ENCODE measurements around the gene TTC7B. TPM values are rescaled to one million over a fixed set of nuclear protein-coding genes. Genes with fewer than 3 reads are reported as not detected.

The TTC7B gene
- total RNA-seq, 2 experiments from 2014 or later = 8.8 to 9.5 TPM

- H3K9me3 Mint-ChIP-seq = no peaks in the 10 kb centered on the region
- no peaks in the 10 kb centered on the region for H3K36me3 Mint-ChIP-seq (ENCODE audit: low read depth)
- CTCF ChIA-PET = no interaction called here
- no peaks in the 10 kb centered on the region for H3K27me3 Mint-ChIP-seq
- POLR2A ChIA-PET = no interaction called here
- no peaks in the 10 kb centered on the region for H3K4me1 Mint-ChIP-seq
- no peak overlapping the region for H3K4me3 Mint-ChIP-seq
- DNase-seq = no peak
- no peak overlapping the region for H3K27ac Mint-ChIP-seq
These were observed 266.2 kb downstream of the TTC7B start for GRCh38 chr14:90549794-90550641.

GRCh38 chr14:90548455-90548854 lies 267.8 kb downstream of the TTC7B start:
- H3K4me3 Mint-ChIP-seq = no peak overlapping the region
- H3K4me1 Mint-ChIP-seq = no peaks in the 10 kb centered on the region
- no peak for DNase-seq
- POLR2A ChIA-PET = no interaction called here
- H3K36me3 Mint-ChIP-seq (ENCODE audit: low read depth) = no peaks in the 10 kb centered on the region
- no peak overlapping the region for H3K27ac Mint-ChIP-seq
- H3K9me3 Mint-ChIP-seq = no peaks in the 10 kb centered on the region
- CTCF ChIA-PET = no interaction called here
- H3K27me3 Mint-ChIP-seq = no peaks in the 10 kb centered on the region

DNA sequence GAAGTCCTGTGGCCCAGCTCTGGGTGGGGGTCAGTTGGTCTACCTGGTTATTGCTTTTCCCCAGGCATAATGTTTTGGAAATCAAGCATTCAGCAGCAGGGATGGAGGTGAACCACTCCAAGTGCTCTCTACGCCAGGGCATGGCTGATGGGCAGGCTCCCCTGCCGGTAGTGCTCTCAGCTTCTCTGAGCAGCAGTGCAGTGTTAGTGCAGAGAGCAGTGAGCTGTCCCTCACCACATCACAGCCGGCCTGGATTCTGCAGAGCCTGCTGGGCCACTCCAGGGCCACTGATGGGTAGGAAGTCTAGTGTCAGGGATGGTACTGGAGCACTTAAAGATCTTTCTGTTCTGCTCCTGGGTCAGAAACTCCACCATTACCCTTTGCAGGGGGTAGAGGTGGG lies 268.3 kb downstream of the TTC7B start:
- Mint-ChIP-seq H3K4me3 (no peak overlapping the region), H3K27ac (no peak overlapping the region), H3K36me3 (ENCODE audit: low read depth) (no peaks in the 10 kb centered on the region), H3K27me3 (no peaks in the 10 kb centered on the region), H3K9me3 (no peaks in the 10 kb centered on the region), H3K4me1 (no peaks in the 10 kb centered on the region)
- CTCF ChIA-PET = no interaction called here
- DNase-seq = no peak
- POLR2A ChIA-PET = no interaction called here

DNA sequence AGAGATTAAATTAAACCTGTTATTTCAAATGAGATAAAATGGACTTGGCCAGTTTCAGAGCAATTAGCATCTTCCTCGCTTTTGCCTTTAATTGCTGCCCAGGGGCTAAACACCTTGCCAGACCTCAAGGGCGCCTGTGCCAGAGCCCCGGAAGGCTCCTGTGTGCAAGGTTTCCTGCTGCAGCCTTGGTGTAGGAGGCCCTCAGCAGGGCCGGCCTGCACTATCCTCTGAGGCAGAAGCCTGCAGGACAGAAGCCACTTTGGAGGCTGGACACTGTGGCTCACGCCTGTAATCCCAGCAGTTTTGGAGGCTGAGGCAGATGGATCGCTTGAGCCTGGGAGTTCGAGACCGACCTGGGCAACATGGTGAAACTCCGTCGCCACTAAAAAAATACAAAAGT lies 269.0 kb downstream of the TTC7B start:
- H3K4me1 Mint-ChIP-seq = no peaks in the 10 kb centered on the region
- H3K36me3 Mint-ChIP-seq (ENCODE audit: low read depth) = no peaks in the 10 kb centered on the region
- H3K27ac Mint-ChIP-seq = no peak overlapping the region
- H3K27me3 Mint-ChIP-seq = no peaks in the 10 kb centered on the region
- CTCF ChIA-PET = no interaction called here
- POLR2A ChIA-PET = no interaction called here
- no peaks in the 10 kb centered on the region for H3K9me3 Mint-ChIP-seq
- no peak for DNase-seq
- no peak overlapping the region for H3K4me3 Mint-ChIP-seq

DNA sequence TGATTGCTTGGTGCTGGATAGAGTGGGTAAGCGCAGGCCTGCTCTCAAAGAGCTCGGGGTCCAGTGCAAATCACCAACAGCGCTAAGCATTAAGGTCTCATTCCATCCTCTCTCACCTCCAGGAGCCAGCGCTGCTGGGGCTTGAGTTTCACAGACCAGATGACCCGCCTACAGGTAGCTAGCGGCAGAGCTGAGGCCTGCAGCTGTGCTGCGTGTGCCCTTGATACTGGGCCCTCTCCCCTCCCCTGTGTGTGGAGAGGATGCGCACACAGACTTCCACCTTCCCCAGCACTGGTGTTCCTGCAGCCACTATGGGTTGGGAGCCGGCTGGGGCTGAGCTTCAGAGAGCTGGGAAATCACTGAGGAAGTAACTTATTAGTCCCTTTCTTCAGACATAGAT lies 269.5 kb downstream of the TTC7B start:
- H3K27me3 Mint-ChIP-seq = no peaks in the 10 kb centered on the region
- POLR2A ChIA-PET = no interaction called here

GRCh38 chr14:90545966-90546751 lies 270.1 kb downstream of the TTC7B start:
- no peak overlapping the region for H3K4me3 Mint-ChIP-seq

More for the DNA sequence above, 269.5 kb downstream of the TTC7B start:
- H3K36me3 Mint-ChIP-seq (ENCODE audit: low read depth) = no peaks in the 10 kb centered on the region
- no peak for DNase-seq
- no peak overlapping the region for H3K4me3 Mint-ChIP-seq
- H3K9me3 Mint-ChIP-seq = no peaks in the 10 kb centered on the region
- H3K4me1 Mint-ChIP-seq = no peaks in the 10 kb centered on the region
- CTCF ChIA-PET = no interaction called here
- no peak overlapping the region for H3K27ac Mint-ChIP-seq

DNA sequence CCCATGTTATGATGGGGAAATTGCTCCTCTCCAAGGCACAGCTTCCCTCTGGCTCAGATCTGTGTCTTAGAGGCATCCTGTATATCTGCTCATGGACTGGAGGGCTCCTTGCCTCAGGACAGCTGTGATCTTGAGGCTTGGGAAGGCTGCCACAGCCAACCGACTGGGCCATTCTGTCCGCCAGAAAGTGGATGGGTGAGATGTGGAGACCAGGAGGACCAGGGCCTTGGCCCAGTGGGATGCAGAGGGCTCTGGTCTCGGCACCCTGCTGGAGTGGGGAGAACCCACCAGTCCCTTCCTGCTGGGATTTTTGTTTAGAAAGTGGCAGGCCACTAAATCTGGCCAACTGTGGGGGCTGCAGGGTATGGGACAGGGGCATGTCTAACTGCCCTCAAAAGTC lies 270.8 kb downstream of the TTC7B start:
- no peak overlapping the region for H3K27ac Mint-ChIP-seq
- no peak overlapping the region for H3K4me3 Mint-ChIP-seq
- no peak for DNase-seq
- CTCF ChIA-PET = no interaction called here
- H3K9me3 Mint-ChIP-seq = no peaks in the 10 kb centered on the region
- H3K36me3 Mint-ChIP-seq (ENCODE audit: low read depth) = no peaks in the 10 kb centered on the region
- no peaks in the 10 kb centered on the region for H3K4me1 Mint-ChIP-seq
- no peaks in the 10 kb centered on the region for H3K27me3 Mint-ChIP-seq
- POLR2A ChIA-PET = no interaction called here

More at GRCh38 chr14:90545966-90546751, 270.1 kb downstream of the TTC7B start:
- H3K27me3 Mint-ChIP-seq = no peaks in the 10 kb centered on the region
- DNase-seq = no peak
- no peaks in the 10 kb centered on the region for H3K4me1 Mint-ChIP-seq
- no peaks in the 10 kb centered on the region for H3K9me3 Mint-ChIP-seq
- no peaks in the 10 kb centered on the region for H3K36me3 Mint-ChIP-seq (ENCODE audit: low read depth)
- H3K27ac Mint-ChIP-seq = no peak overlapping the region
- ChIA-PET POLR2A (no interaction called here), CTCF (no interaction called here)

DNA sequence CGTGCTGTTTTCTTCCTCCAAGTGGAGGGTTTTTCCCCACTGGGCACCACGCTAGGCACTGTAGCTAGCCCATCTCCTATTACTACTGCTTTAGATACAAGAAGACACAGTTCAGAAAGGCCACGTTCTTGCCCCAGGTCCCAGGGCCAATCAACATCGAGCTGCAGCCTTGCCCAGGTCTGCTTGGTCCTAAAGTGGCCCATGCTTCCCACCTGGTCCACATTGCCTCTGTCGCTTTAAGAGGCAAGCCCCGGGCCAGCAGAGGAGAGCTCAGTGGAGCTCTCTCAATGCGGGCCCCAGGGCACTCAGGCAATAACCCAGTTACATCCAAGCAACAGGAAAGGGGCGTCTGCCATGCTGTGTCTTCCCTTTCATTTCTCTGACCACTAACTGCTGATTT lies 271.3 kb downstream of the TTC7B start:
- DNase-seq = no peak
- Mint-ChIP-seq H3K4me1 (no peaks in the 10 kb centered on the region), H3K27ac (no peak overlapping the region), H3K9me3 (no peaks in the 10 kb centered on the region), H3K4me3 (no peak overlapping the region), H3K36me3 (ENCODE audit: low read depth) (no peaks in the 10 kb centered on the region), H3K27me3 (no peaks in the 10 kb centered on the region)
- POLR2A ChIA-PET = no interaction called here
- CTCF ChIA-PET = no interaction called here

DNA sequence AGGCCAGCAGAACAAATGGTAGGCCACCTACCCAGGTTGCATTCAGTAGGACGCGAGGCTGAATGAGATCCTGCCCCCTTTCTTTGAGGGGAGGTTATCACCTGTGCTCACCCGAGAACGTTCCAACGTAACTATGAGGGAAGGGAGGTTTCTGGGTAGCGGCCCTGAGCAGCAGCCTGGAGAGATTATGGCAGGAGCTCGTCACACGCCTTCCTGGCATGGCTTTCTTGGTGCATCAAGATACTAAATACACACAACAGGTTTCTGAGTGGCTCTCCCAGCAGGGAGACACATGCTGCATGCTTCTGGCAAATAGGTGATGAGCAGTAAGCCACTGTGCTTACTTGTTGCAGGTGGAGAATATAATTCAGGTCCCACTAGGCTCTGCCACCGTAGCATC lies 271.7 kb downstream of the TTC7B start:
- H3K9me3 Mint-ChIP-seq = no peaks in the 10 kb centered on the region
- no peaks in the 10 kb centered on the region for H3K36me3 Mint-ChIP-seq (ENCODE audit: low read depth)
- H3K27ac Mint-ChIP-seq = no peak overlapping the region
- no peak overlapping the region for H3K4me3 Mint-ChIP-seq
- no peaks in the 10 kb centered on the region for H3K27me3 Mint-ChIP-seq
- ChIA-PET CTCF (no interaction called here), POLR2A (no interaction called here)
- no peak for DNase-seq
- H3K4me1 Mint-ChIP-seq = no peaks in the 10 kb centered on the region

- no peak for DNase-seq
- H3K36me3 Mint-ChIP-seq (ENCODE audit: low read depth) = no peaks in the 10 kb centered on the region
- H3K27ac Mint-ChIP-seq = no peak overlapping the region
- ChIA-PET CTCF (no interaction called here), POLR2A (no interaction called here)
- H3K9me3 Mint-ChIP-seq = no peaks in the 10 kb centered on the region
- H3K4me1 Mint-ChIP-seq = no peaks in the 10 kb centered on the region
- no peak overlapping the region for H3K4me3 Mint-ChIP-seq
- H3K27me3 Mint-ChIP-seq = no peaks in the 10 kb centered on the region
These were observed 272.4 kb downstream of the TTC7B start for GRCh38 chr14:90543876-90544275.

DNA sequence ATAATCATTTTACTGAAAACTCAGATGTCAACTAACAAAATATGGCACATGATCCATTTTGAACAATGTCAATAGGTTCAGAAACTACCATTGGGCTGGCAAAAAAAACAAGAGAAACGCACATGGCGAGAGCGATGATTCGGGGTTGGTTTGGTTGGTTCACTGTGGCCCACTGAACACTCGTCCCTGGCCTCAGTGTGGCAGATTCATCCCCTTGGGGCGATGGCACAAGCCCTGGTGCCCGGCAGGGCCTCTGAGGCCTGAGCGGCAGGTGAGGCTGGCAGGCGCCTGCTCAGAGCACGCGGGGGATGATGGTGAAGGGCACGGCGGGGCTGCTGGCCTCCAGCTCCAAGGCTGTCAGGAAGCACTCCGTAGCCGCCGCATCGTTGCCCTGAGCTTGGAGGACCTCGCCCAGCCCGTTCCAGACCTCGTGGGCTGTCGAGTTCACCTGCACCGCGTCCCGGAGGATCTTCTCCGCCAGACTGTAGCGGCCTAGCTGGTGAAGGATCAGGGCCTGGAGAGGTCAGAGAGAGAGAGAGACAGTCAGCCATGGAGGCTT lies 275.1 kb downstream of the TTC7B start:
- Mint-ChIP-seq H3K36me3 (ENCODE audit: low read depth) (no peaks in the 10 kb centered on the region), H3K27me3 (no peaks in the 10 kb centered on the region), H3K4me1 (no peaks in the 10 kb centered on the region), H3K4me3 (no peak overlapping the region), H3K27ac (no peak overlapping the region), H3K9me3 (no peaks in the 10 kb centered on the region)
- ChIA-PET POLR2A (no interaction called here), CTCF (no interaction called here)
- no peak for DNase-seq

DNA sequence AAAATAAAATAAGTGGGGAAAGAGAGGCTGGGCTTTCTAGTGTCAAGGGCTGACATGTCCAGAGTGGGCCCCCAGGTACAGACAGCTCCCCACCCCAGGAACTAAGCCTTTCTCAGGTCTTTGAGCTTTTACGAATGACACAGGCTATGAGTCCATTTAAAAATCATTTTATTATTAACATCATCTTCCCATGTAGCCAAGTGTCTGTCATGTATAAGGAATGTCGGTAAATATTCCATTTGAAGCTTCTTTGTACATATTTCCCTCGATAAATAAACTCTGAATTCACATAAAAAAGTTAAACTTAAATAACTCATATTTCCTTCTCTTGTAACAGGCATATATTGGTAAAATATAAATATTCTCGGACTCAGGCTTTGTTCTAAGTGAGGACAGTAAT lies 275.8 kb downstream of the TTC7B start:
- CTCF ChIA-PET = no interaction called here
- Mint-ChIP-seq H3K27ac (no peak overlapping the region), H3K4me1 (no peaks in the 10 kb centered on the region), H3K4me3 (no peak overlapping the region), H3K27me3 (no peaks in the 10 kb centered on the region), H3K9me3 (no peaks in the 10 kb centered on the region), H3K36me3 (ENCODE audit: low read depth) (no peaks in the 10 kb centered on the region)
- POLR2A ChIA-PET = no interaction called here
- DNase-seq = no peak

GRCh38 chr14:90539996-90540395 lies 276.2 kb downstream of the TTC7B start:
- Mint-ChIP-seq H3K4me1 (no peaks in the 10 kb centered on the region), H3K9me3 (no peaks in the 10 kb centered on the region), H3K27me3 (no peaks in the 10 kb centered on the region), H3K36me3 (ENCODE audit: low read depth) (no peaks in the 10 kb centered on the region), H3K4me3 (no peak overlapping the region), H3K27ac (no peak overlapping the region)
- POLR2A ChIA-PET = no interaction called here
- CTCF ChIA-PET = no interaction called here
- no peak for DNase-seq

DNA sequence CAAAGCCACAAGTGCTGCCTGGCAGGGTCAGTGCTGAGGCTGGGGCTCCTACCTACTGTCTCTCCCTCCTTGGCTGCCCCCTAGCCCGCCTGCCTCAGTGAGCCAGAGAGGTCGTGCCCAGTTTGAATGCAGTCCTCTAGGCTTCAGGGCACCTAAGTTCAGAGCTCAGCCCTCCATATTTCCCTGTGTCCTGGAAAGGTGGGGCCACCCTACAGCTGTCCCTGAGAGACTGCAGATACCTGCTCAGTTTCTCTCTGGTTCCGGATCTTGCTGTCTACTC lies 276.8 kb downstream of the TTC7B start:
- Mint-ChIP-seq H3K27ac (no peak overlapping the region), H3K27me3 (no peaks in the 10 kb centered on the region), H3K4me3 (no peak overlapping the region), H3K9me3 (no peaks in the 10 kb centered on the region), H3K4me1 (no peaks in the 10 kb centered on the region), H3K36me3 (ENCODE audit: low read depth) (no peaks in the 10 kb centered on the region)
- no peak for DNase-seq
- POLR2A ChIA-PET = no interaction called here
- CTCF ChIA-PET = no interaction called here

Measured in activated CD4-positive, alpha-beta memory T cell treated with anti-CD3 and anti-CD28 coated beads, Interleukin-2, amount 10 ng/mL, durations not matched to agents 7 days and 5 days (primary cell).